HT-29 (cell line): ENCODE data around the gene ENPP1. TPM values are rescaled to one million over a fixed set of nuclear protein-coding genes. Genes with fewer than 3 reads are reported as not detected.

Experiments
- DNase-seq: peaks from one replicate; pipeline ENCODE4 v3.0.0-alpha.2; 2015; ENCODE audit warnings: low spot score
- total RNA-seq: library from RNA; depleted of rRNA; stranded (reverse); fragments of >200 nt; shearing (Covaris generic); gene quantifications from 2 replicates; pipeline ENCODE4 v1.2.3, GENCODE V29; 2014; rRNA removed

ENPP1 gene
- total RNA-seq = 0.03 and 0.33 TPM in 2 replicates

- DNase-seq = peak; percentile 29
These were observed at the start of gene ENPP1 for GRCh38 chr6:131807644-131808459. TSS of gene ENPP1 (plus strand) at chr6:131808020. CDS start at chr6:131808036, 16 bp downstream.

GRCh38 chr6:131758920-131759319, 48.9 kb upstream of the ENPP1 start:
- no peak for DNase-seq

GRCh38 chr6:131761060-131761761, 46.6 kb upstream of the ENPP1 start:
- no peak for DNase-seq

DNA sequence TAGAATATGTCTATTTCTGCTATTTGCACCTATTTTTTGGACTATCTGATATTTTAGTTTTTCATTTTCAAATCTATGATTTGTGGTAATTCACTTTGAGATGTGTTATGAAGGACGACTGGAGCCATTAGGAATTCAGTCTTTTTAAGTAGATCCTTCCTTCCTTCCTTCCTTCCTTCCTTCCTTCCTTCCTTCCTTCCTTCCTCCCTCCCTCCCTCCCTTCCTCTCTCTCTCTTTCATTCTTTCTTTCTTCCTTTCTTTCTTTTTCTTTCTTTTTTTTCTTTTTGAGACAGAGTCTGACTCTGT, 46.1 kb upstream of the ENPP1 start:
- DNase-seq = no peak

GRCh38 chr6:131762984-131763383, 44.8 kb upstream of the ENPP1 start:
- no peak for DNase-seq

- DNase-seq = no peak
These were observed 44.1 kb upstream of the ENPP1 start for GRCh38 chr6:131763749-131764148.

GRCh38 chr6:131764350-131764749, 43.5 kb upstream of the ENPP1 start:
- DNase-seq = no peak

DNA sequence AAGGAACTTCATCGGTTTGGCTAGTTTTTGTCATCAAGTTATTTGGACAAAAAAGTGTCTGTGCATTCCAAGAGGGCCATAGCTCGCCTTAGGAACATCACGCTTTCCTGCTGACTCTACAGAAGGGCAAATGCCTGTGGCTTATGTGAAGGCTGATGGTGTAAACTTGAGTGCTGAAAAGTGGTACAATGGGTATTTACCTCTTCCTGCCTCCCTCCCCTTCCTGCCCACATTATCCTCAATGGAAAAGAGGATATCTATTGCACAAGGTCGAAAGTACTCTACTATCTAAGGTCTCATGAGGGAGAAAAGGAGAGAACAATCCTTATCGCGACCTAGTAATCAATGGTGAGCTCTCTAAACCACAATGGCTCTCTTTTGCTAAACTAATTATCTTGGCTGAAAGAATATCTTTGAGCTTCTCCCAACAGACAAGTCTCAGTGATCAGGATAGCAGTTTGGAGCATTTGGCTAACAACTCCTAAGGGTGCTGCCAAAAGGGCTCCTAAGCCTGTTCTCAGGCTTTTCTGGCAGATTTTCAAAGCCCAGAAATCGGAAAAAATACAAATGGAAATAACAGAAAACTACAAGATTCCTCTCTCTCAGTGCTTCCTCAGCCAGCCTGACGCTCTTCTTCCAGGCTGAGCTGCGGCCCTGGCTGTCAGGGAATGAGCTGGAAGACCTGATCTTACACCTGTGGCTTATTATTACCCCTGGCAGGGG, 42.6 kb upstream of the ENPP1 start:
- DNase-seq = no peak

DNA sequence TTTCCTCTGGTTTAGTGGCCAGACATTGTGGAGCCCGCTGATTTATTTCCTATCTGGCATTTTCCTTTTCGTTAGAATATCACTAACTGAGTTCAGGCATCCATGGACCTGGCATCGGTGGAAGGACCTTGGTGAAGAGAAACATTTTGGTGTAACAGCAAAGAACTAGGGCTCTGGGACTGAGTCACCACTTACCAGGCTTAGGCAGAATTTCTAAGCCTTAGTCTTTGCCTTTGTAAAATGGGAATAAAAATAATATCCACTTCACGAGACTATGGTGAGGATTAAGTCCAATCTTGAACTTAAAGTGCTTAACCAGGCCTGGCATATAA, 42.0 kb upstream of the ENPP1 start:
- no peak for DNase-seq

DNA sequence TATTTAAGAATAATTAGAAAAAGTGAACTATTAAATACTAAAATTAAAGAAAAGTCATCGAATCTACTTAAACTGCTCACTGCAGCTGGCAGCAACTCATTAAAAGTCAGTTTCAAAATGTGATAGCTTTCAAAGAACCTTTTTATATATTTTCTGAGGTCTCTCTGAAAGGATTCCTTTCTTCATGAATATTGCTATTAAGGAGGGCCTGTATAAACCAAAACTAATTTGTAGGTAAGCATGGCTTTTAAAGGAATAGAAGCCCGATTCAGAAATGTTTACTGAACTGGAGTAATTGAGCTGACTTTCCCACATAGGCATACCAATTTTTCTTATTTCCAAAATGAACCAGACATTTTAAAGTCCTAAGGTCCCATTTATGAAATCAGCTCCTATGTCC, 41.2 kb upstream of the ENPP1 start:
- DNase-seq = no peak

DNA sequence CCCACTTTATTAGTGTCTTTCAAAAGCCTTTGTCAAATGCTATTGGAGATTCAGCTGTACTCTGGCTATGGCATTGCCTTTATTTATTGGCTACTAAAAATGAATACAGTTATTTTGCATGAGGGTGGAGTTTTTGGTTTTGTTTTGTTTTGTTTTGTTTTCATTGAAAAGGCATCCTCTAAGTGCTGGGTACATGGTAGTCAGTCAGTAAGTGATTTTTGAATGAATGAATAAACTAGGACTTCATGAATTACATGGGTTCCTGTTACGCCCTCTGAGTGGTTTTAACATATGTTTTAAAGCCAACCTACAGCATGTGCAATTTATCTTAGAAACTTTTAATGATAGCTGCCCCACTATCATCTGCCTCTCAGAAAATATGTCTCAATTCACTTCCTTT, 38.9 kb upstream of the ENPP1 start:
- no peak for DNase-seq

DNA sequence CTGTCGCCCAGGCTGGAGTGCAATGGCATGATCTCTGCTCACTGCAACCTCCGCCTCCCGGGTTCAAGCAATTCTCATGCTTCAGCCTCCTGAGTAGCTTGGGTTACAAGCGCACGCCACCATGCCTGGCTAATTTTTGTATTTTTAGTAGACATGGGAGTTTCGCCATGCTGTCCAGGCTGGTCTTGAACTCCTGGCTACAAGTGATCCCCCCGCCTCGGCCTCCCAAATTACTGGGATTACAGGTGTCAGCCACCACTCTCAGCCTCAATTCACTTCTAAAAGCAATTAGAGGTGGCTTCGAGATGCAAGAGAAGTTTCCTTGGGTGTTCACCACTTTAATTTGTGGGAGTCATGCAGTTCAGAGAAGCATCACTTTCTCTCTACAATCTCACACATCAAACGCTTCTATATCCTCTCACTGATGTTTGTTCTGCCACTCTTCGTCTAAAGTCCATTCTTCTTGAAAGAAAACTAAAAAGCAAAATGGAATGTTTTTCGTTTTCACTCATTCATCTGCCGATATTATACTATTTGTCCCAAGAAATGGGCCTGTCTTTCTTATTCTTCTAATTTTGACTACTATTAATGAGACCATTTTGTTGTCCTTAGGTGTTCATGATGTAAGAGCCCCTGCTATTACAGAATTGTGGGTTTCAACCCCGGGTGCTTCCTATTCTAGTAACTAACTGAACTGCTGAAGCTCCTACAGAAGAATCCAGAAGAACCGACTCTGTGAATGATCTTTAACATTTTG, 38.3 kb upstream of the ENPP1 start:
- no peak for DNase-seq

GRCh38 chr6:131770776-131771175, 37.0 kb upstream of the ENPP1 start:
- DNase-seq = no peak

- DNase-seq = no peak
These were observed 34.4 kb upstream of the ENPP1 start for GRCh38 chr6:131773284-131773950.

DNA sequence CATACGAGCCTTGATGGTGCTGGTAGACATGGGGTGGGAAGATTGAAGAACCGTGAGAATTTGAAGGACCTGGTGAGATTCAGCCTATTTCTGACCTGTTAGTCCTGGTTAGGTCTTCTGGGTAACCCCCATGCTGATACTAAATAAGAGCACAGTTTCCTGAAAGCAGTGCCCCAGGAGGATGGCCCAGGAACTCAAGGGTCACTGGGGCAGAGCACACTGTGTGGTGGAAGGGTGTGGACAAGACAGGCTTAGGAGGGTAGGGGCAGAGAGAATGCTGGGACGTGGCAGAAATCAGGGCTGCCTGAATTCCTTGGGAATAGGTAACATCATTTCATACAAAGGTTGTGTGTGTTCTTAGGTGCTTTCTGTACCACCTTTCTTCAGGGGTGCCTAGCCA, 31.9 kb upstream of the ENPP1 start:
- DNase-seq = no peak

- no peak for DNase-seq
These were observed 30.8 kb upstream of the ENPP1 start for GRCh38 chr6:131776985-131777384.

DNA sequence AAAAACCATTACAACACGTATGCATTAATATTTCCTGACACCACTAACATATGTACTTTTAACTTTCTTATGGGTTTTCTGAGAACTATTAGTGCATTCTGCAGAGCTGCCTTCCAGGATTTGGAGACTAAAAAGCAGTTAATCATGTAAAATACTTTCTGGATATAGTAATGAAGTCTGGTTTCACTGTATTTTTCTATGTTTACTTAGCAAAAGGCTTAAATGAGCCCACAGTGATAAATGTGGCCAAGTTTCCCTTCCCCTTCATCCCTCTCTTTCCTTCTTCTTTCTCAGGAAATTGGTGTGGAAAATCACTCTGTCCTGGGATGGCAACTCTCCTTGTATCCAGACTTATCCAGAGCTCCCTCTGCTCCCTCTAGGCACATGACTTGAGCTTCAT, 29.7 kb upstream of the ENPP1 start:
- DNase-seq = no peak

- no peak for DNase-seq
These were observed 28.5 kb upstream of the ENPP1 start for GRCh38 chr6:131779304-131779703.

GRCh38 chr6:131780600-131780999, 27.2 kb upstream of the ENPP1 start:
- no peak for DNase-seq

GRCh38 chr6:131781687-131782086, 26.1 kb upstream of the ENPP1 start:
- no peak for DNase-seq

- peak; percentile 35 for DNase-seq
These were observed 25.1 kb upstream of the ENPP1 start for GRCh38 chr6:131782764-131783163.
